ENCODE data around the gene COL6A2.

COL6A2 gene

GRCh38 chr21:46097336-46098293, at the start of gene COL6A2:
TSS of gene COL6A2 (plus strand) at chr21:46098112.
- H3K4me2 ChIP-seq = peak within 1 kb of the TSS; percentile 80

GRCh38 chr21:46048926-46049889, 48.7 kb upstream of the COL6A2 start:
- no peak overlapping the region for H3K27ac ChIP-seq
- peak overlapping the region; percentile 52 for H3K4me2 ChIP-seq

More at GRCh38 chr21:46097336-46098293, at the start of gene COL6A2:
- Histone ChIP-seq H4K20me1 (peaks cover 5% of the 10 kb centered on the region; the same call in 1 of the 2 replicates), H3K9me3 (peaks cover 11% of the 10 kb centered on the region), H3K27ac (peak within 1 kb of the TSS; percentile 41), H3K36me3 (no peaks in the 10 kb centered on the region), H3K9ac (peak within 1 kb of the TSS; percentile 71), H3K4me3 (peak within 1 kb of the TSS; percentile 73), H3K27me3 (peaks cover 15% of the 10 kb centered on the region), H3K4me1 (peaks cover 26% of the 10 kb centered on the region)
- no peak for TF ChIP-seq Cebpa-rat (IDR thresholded peaks at IDR 0.05)

GRCh38 chr21:46049890-46050667, 47.8 kb upstream of the COL6A2 start:
- no peak for TF ChIP-seq Cebpa-rat (IDR thresholded peaks at IDR 0.05)
- H4K20me1 ChIP-seq = no peaks in the 10 kb centered on the region; the same call in 1 of the 2 replicates
- no peak overlapping the region for H3K27ac ChIP-seq
- no peak overlapping the region for H3K4me3 ChIP-seq
- peaks cover 12% of the 10 kb centered on the region for H3K27me3 ChIP-seq
- peak overlapping the region; percentile 52 for H3K4me2 ChIP-seq
- no peaks in the 10 kb centered on the region for H3K9me3 ChIP-seq
- H3K36me3 ChIP-seq = no peaks in the 10 kb centered on the region
- H3K4me1 ChIP-seq = peaks cover 18% of the 10 kb centered on the region
- no peak overlapping the region for H3K9ac ChIP-seq

More at GRCh38 chr21:46048926-46049889, 48.7 kb upstream of the COL6A2 start:
- TF ChIP-seq Cebpa-rat (IDR thresholded peaks at IDR 0.05) = no peak
- H3K9me3 ChIP-seq = no peaks in the 10 kb centered on the region
- peaks cover 18% of the 10 kb centered on the region for H3K4me1 ChIP-seq
- no peaks in the 10 kb centered on the region; the same call in 1 of the 2 replicates for H4K20me1 ChIP-seq
- no peak overlapping the region for H3K4me3 ChIP-seq
- no peaks in the 10 kb centered on the region for H3K36me3 ChIP-seq
- H3K27me3 ChIP-seq = peaks cover 12% of the 10 kb centered on the region
- H3K9ac ChIP-seq = no peak overlapping the region

- Histone ChIP-seq H4K20me1 (peaks cover 7% of the 10 kb centered on the region; the same call in 1 of the 2 replicates), H3K36me3 (no peaks in the 10 kb centered on the region), H3K9me3 (no peaks in the 10 kb centered on the region), H3K27me3 (peaks cover 16% of the 10 kb centered on the region), H3K4me1 (peaks cover 18% of the 10 kb centered on the region), H3K9ac (no peak overlapping the region), H3K4me3 (no peak overlapping the region), H3K27ac (no peak overlapping the region), H3K4me2 (peak overlapping the region; percentile 52; the same call in 1 of the 2 replicates)
- TF ChIP-seq Cebpa-rat (IDR thresholded peaks at IDR 0.05) = no peak
These were observed 47.1 kb upstream of the COL6A2 start for GRCh38 chr21:46050668-46051378.

GRCh38 chr21:46051379-46051770, 46.5 kb upstream of the COL6A2 start:
- Histone ChIP-seq H3K4me3 (no peak overlapping the region), H3K9me3 (no peaks in the 10 kb centered on the region), H3K9ac (no peak overlapping the region), H3K4me2 (no peak overlapping the region), H3K36me3 (no peaks in the 10 kb centered on the region), H4K20me1 (peaks cover 12% of the 10 kb centered on the region), H3K27me3 (peaks cover 22% of the 10 kb centered on the region), H3K4me1 (peaks cover 20% of the 10 kb centered on the region), H3K27ac (no peak overlapping the region)
- TF ChIP-seq Cebpa-rat (IDR thresholded peaks at IDR 0.05) = no peak

GRCh38 chr21:46051821-46052675, 45.9 kb upstream of the COL6A2 start:
- H3K27ac ChIP-seq = no peak overlapping the region
- H3K9ac ChIP-seq = no peak overlapping the region
- H3K4me2 ChIP-seq = no peak overlapping the region
- no peak overlapping the region for H3K4me3 ChIP-seq
- H3K4me1 ChIP-seq = peaks cover 26% of the 10 kb centered on the region
- TF ChIP-seq Cebpa-rat (IDR thresholded peaks at IDR 0.05) = no peak
- H3K36me3 ChIP-seq = no peaks in the 10 kb centered on the region
- no peaks in the 10 kb centered on the region for H3K9me3 ChIP-seq
- peaks cover 29% of the 10 kb centered on the region for H3K27me3 ChIP-seq
- peaks cover 19% of the 10 kb centered on the region for H4K20me1 ChIP-seq

- no peak for TF ChIP-seq Cebpa-rat (IDR thresholded peaks at IDR 0.05)
- Histone ChIP-seq H3K4me2 (no peak overlapping the region), H3K9me3 (no peaks in the 10 kb centered on the region), H3K36me3 (no peaks in the 10 kb centered on the region), H3K27ac (no peak overlapping the region), H3K4me3 (no peak overlapping the region), H4K20me1 (peaks cover 28% of the 10 kb centered on the region), H3K9ac (no peak overlapping the region), H3K27me3 (peaks cover 33% of the 10 kb centered on the region), H3K4me1 (peaks cover 36% of the 10 kb centered on the region)
These were observed 44.9 kb upstream of the COL6A2 start for GRCh38 chr21:46052703-46053651.

Data from BLaER1 (cell line).